NOMO-1 (cell line): Measurements from ENCODE around the gene WDR5.

Source experiments
- DNase-seq, 2 experiments: peaks; one replicate each; lab custom pipeline; 2025; ENCODE audit not compliant: unreplicated experiment in 2 of 2; lab: John Stamatoyannopoulos, UW

WDR5 gene

GRCh38 chr9:134157378-134157885, 21.6 kb downstream of the WDR5 start:
- no peak for DNase-seq

GRCh38 chr9:134158242-134158641, 22.4 kb downstream of the WDR5 start:
- DNase-seq, result no peak

GRCh38 chr9:134158753-134159392, 23.0 kb downstream of the WDR5 start:
- no peak for DNase-seq

GRCh38 chr9:134159566-134160245, 23.8 kb downstream of the WDR5 start:
- no peak for DNase-seq

GRCh38 chr9:134161647-134162046, 25.8 kb downstream of the WDR5 start:
- no peak for DNase-seq

GRCh38 chr9:134162212-134162775, 26.4 kb downstream of the WDR5 start:
- DNase-seq, result no peak

- no peak for DNase-seq
Observed at GRCh38 chr9:134162926-134163370, 27.1 kb downstream of the WDR5 start.

GRCh38 chr9:134163371-134164196, 27.7 kb downstream of the WDR5 start:
- DNase-seq, result peak; percentile 24 to 29

GRCh38 chr9:134164879-134165278, 29.0 kb downstream of the WDR5 start:
- no peak for DNase-seq

GRCh38 chr9:134165357-134166315, 29.8 kb downstream of the WDR5 start:
- no peak for DNase-seq

- no peak for DNase-seq
Observed at GRCh38 chr9:134166374-134166773, 30.5 kb downstream of the WDR5 start.

GRCh38 chr9:134167530-134167931, 31.6 kb downstream of the WDR5 start:
- no peak for DNase-seq

- DNase-seq, result no peak
Observed at GRCh38 chr9:134168757-134169550, 33.1 kb downstream of the WDR5 start.

- DNase-seq, result no peak
Observed at GRCh38 chr9:134169724-134170401, 34.0 kb downstream of the WDR5 start.

- no peak for DNase-seq
Observed at GRCh38 chr9:134170532-134171315, 34.8 kb downstream of the WDR5 start.

- no peak for DNase-seq
Observed at GRCh38 chr9:134171316-134172197, 35.7 kb downstream of the WDR5 start.
